Keratinocyte (primary cell): ENCODE data around the gene IFNAR1.

ENCODE experiments used
- CTCF ChIP-seq, 3 experiments: IDR thresholded peaks in 1 of 3; conservative IDR thresholded peaks in 1 of 3; optimal IDR thresholded peaks in 1 of 3; 2 replicates in 2 of 3; 3 replicates in 1 of 3; pipeline versions ENCODE3 to v1.5.1; 2011; ENCODE audit warnings: low read length in 3 of 3, mild to moderate bottlenecking in 3 of 3, moderate library complexity in 2 of 3, control low read depth in 1 of 3, inconsistent platforms in 1 of 3; ENCODE audit not compliant: insufficient read depth in 2 of 3; ENCODE audit errors: extremely low read depth in 1 of 3
- EZH2 ChIP-seq: IDR thresholded peaks from one replicate; pipeline ENCODE4 v1.6.1; 2012; ENCODE audit warnings: inconsistent platforms, mild to moderate bottlenecking, low read length, moderate library complexity

GRCh38 chr21:33286076-33286475 is 38.7 kb upstream of the IFNAR1 start:
- no peak for TF ChIP-seq CTCF (optimal IDR thresholded peaks at IDR 0.05 in 1 of 3, IDR thresholded peaks at IDR 0.05 in 1 of 3, conservative IDR thresholded peaks at IDR 0.05 in 1 of 3; ENCODE audit: extremely low read depth in 1 of 3, insufficient read depth in 2 of 3, low read length in 3 of 3)
- no peak for TF ChIP-seq EZH2
